GM23338 (cell line): ENCODE measurements around the gene OLAH. TPM values are rescaled to one million over a fixed set of nuclear protein-coding genes. Genes with fewer than 3 reads are reported as not detected.
A peak's percentile ranks its signal among the peaks of the same experiment; 100 is the strongest.

Source experiments
- ATAC-seq: fragments of 200-7000 bp; cut with Tn5 transposase; 3 replicates; pipeline ENCODE4 v1.9.1; 2020
- DNase-seq: peaks from one replicate; pipeline ENCODE4 v3.0.0-alpha.2; 2015; ENCODE audit warnings: low spot score
- H2AFZ ChIP-seq: fragments of 200-600 bp; sonication (generic); 2 replicates; pipeline ENCODE4 v1.8.0; 2016; ENCODE audit warnings: antibody characterized with exemption, mild to moderate bottlenecking, moderate library complexity
- H3F3A ChIP-seq: fragments of 200-600 bp; sonication (generic); replicated peaks from 2 replicates; pipeline ENCODE4 v1.8.0; 2017; ENCODE audit warnings: antibody characterized with exemption, mixed run types, low read depth
- H3K27ac ChIP-seq: fragments of 200-600 bp; sonication (generic); 2 replicates; pipeline ENCODE4 v1.6.1; 2016; ENCODE audit warnings: low read depth
- H3K27me3 ChIP-seq: fragments of 200-600 bp; sonication (generic); 2 replicates; pipeline ENCODE4 v1.8.0; 2016; ENCODE audit warnings: mild to moderate bottlenecking, mixed run types, moderate library complexity; ENCODE audit not compliant: insufficient read depth
- H3K36me3 ChIP-seq: fragments of 200-600 bp; sonication (generic); 2 replicates; pipeline ENCODE4 v1.8.0; 2016; ENCODE audit warnings: mild to moderate bottlenecking; ENCODE audit not compliant: insufficient read depth
- H3K4me1 ChIP-seq: fragments of 200-600 bp; sonication (generic); 2 replicates; pipeline ENCODE4 v1.8.0; 2016; ENCODE audit warnings: mild to moderate bottlenecking, moderate library complexity; ENCODE audit not compliant: insufficient read depth
- H3K4me2 ChIP-seq: fragments of 200-600 bp; sonication (generic); 2 replicates; pipeline ENCODE4 v1.7.1; 2017; ENCODE audit warnings: mixed run types
- H3K4me3 ChIP-seq: fragments of 200-600 bp; sonication (generic); 2 replicates; pipeline ENCODE4 v1.6.1; 2016; ENCODE audit warnings: mixed run types
- H3K79me2 ChIP-seq: fragments of 200-600 bp; sonication (generic); replicated peaks from 2 replicates; pipeline ENCODE4 v1.8.0; 2017; ENCODE audit warnings: mild to moderate bottlenecking; ENCODE audit not compliant: insufficient read depth
- H3K9me2 ChIP-seq: fragments of 200-600 bp; sonication (generic); 2 replicates; pipeline ENCODE4 v1.8.0; 2017; ENCODE audit not compliant: insufficient read depth
- H4K20me1 ChIP-seq: fragments of 200-600 bp; sonication (generic); replicated peaks from 2 replicates; pipeline ENCODE4 v1.8.0; 2017; ENCODE audit warnings: mild to moderate bottlenecking; ENCODE audit not compliant: insufficient read depth
- H3K27ac Mint-ChIP-seq: 2 replicates; pipeline ENCODE4 v1.8.0; 2020; ENCODE audit warnings: inconsistent platforms, mild to moderate bottlenecking, moderate library complexity, mixed read lengths
- H3K27me3 Mint-ChIP-seq: 3 replicates; pipeline ENCODE4 v1.8.0; 2022; ENCODE audit warnings: low read depth, mild to moderate bottlenecking, moderate library complexity, mixed read lengths, inconsistent platforms; ENCODE audit not compliant: insufficient read depth, poor library complexity
- H3K36me3 Mint-ChIP-seq: 3 replicates; pipeline ENCODE4 v1.8.0; 2021; ENCODE audit warnings: low read depth, mild to moderate bottlenecking, inconsistent platforms, moderate library complexity, mixed read lengths
- H3K4me1 Mint-ChIP-seq: 3 replicates; pipeline ENCODE4 v1.8.0; 2020; ENCODE audit warnings: mild to moderate bottlenecking, inconsistent platforms, mixed read lengths
- H3K4me3 Mint-ChIP-seq: 3 replicates; pipeline ENCODE4 v1.8.0; 2021; ENCODE audit warnings: moderate library complexity, mild to moderate bottlenecking, inconsistent platforms, mixed read lengths
- H3K9me3 Mint-ChIP-seq: 3 replicates; pipeline ENCODE4 v1.8.0; 2020; ENCODE audit warnings: moderate library complexity, mild to moderate bottlenecking, inconsistent platforms, mixed read lengths
- ETS1 ChIP-seq: IDR thresholded peaks from 2 replicates; pipeline ENCODE4 v1.6.1; 2016; ENCODE audit warnings: antibody characterized with exemption
- EZH2 ChIP-seq: fragments of 200-600 bp; sonication (generic); IDR thresholded peaks from one replicate; pipeline ENCODE4 v1.8.0; 2017; ENCODE audit warnings: antibody characterized with exemption, mild to moderate bottlenecking, low read depth; ENCODE audit not compliant: unreplicated experiment
- JUNB ChIP-seq: IDR thresholded peaks from one replicate; pipeline ENCODE4 v1.6.1; 2016; ENCODE audit warnings: antibody characterized with exemption; ENCODE audit not compliant: unreplicated experiment
- NANOG ChIP-seq: IDR thresholded peaks from 2 replicates; pipeline ENCODE4 v1.6.1; 2016; ENCODE audit warnings: antibody characterized with exemption, borderline replicate concordance
- POLR2AphosphoS5 ChIP-seq: IDR thresholded peaks from 2 replicates; pipeline ENCODE4 v1.6.1; 2016; ENCODE audit warnings: antibody characterized with exemption, low read depth
- STAT1 ChIP-seq: IDR thresholded peaks from one replicate; pipeline ENCODE4 v1.6.1; 2016; ENCODE audit warnings: antibody characterized with exemption; ENCODE audit not compliant: unreplicated experiment
- ZNF114 ChIP-seq: fragments of 250-450 bp; sonication (Bioruptor Pico); IDR thresholded peaks from 2 replicates; pipeline ENCODE4 v1.5.0; 2020; ENCODE audit warnings: mild to moderate bottlenecking, moderate library complexity
- ZNF331 ChIP-seq: fragments of 250-450 bp; sonication (Bioruptor Pico); IDR thresholded peaks from 2 replicates; pipeline ENCODE4 v1.5.0; 2020; ENCODE audit warnings: low read depth, mild to moderate bottlenecking, moderate library complexity
- ZNF462 ChIP-seq: fragments of 250-450 bp; sonication (Bioruptor Pico); IDR thresholded peaks from 2 replicates; pipeline ENCODE4 v1.5.0; 2020; ENCODE audit warnings: mild to moderate bottlenecking, moderate library complexity
- polyA plus RNA-seq: library from polyadenylated mRNA; unstranded; fragments of >200 nt; fragmentation: Nextera tagmentation; extraction: Ambion mirVana; gene quantifications from 2 replicates; pipeline ENCODE4 v1.2.1, GENCODE V29; 2016
- total RNA-seq: library from RNA; depleted of rRNA; stranded (reverse); fragments of >200 nt; shearing (Covaris generic); gene quantifications from 2 replicates; pipeline ENCODE4 v1.2.3, GENCODE V29; 2014

Gene OLAH
- total and polyA plus RNA-seq, 2 experiments from 2014 or later, result not detected

- TF ChIP-seq ZNF462 (CRISPR knock-in tag), result no peak
- no peak for TF ChIP-seq EZH2
- TF ChIP-seq NANOG, result no peak
Observed at GRCh38 chr10:15092855-15093408, 49.2 kb downstream of the OLAH start (continued).

- Histone ChIP-seq H3K27ac (peak overlapping the region; percentile 99; the same call in 1 of the 2 replicates), H2AFZ (peak overlapping the region; percentile 100)
Observed at GRCh38 chr10:15096661-15097010, 52.9 kb downstream of the OLAH start.

More at GRCh38 chr10:15096661-15097010, 52.9 kb downstream of the OLAH start:
- peaks cover 43% of the 10 kb centered on the region for H3K79me2 ChIP-seq
- Mint-ChIP-seq H3K36me3 (peaks cover 9% of the 10 kb centered on the region), H3K4me1 (peaks cover 8% of the 10 kb centered on the region), H3K9me3 (no peaks in the 10 kb centered on the region), H3K27me3 (peaks cover 7% of the 10 kb centered on the region), H3K4me3 (peak overlapping the region; percentile 98), H3K27ac (peak overlapping the region; percentile 37)
- TF ChIP-seq POLR2AphosphoS5 (no peak), JUNB (no peak), ZNF462 (CRISPR knock-in tag) (no peak), NANOG (no peak), ZNF331 (CRISPR knock-in tag) (no peak), EZH2 (no peak), ZNF114 (no peak), ETS1 (no peak), STAT1 (no peak)
- DNase-seq (no peak), ATAC-seq (no peak)
- no peaks in the 10 kb centered on the region for H3K36me3 ChIP-seq
- peaks cover 3% of the 10 kb centered on the region; the same call in 1 of the 2 replicates for H3K4me1 ChIP-seq
- H3K4me3 ChIP-seq, result peak overlapping the region; percentile 85
- H3K4me2 ChIP-seq, result peak overlapping the region; percentile 100
- peaks cover 16% of the 10 kb centered on the region for H4K20me1 ChIP-seq
- H3F3A ChIP-seq, result no peaks in the 10 kb centered on the region; the same call in 1 of the 2 replicates
- no peaks in the 10 kb centered on the region for H3K27me3 ChIP-seq
- no peaks in the 10 kb centered on the region for H3K9me2 ChIP-seq
